PC-9 (cell line): ENCODE results near the gene OS9.

ENCODE experiments used
- EZH2 ChIP-seq: fragments of 200-600 bp; sonication (generic); IDR thresholded peaks from 2 replicates; pipeline ENCODE4 v1.8.0; 2017; ENCODE audit warnings: antibody characterized with exemption, low read depth
- TF ChIP-seq, protein P1 (sequence below): fragments of 200-600 bp; sonication (generic); conservative IDR thresholded peaks from 2 replicates; pipeline ENCODE4 v1.6.1; 2017; ENCODE audit warnings: mixed run types, antibody characterized with exemption, mild to moderate bottlenecking, moderate library complexity

DNA sequence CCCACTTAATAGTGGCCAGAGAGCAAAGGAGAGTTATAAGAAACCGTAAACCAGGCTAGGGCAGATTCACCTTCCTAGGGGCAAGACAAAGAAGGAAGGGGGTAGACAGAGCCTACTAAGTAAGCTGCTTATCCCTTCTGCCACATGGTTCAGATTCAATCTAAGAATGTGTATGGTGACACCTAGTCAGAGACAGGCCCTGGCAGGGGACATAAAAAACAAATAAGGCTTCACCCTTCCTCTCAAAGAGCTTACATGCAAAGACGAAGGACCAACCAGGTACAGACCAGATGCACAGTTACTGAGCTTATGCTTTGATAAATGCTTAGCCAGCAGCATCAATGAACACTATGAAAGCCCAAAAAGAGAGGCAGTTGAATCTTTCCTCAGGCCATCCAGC, 68.5 kb downstream of the OS9 start:
- TF ChIP-seq, protein P1, sequence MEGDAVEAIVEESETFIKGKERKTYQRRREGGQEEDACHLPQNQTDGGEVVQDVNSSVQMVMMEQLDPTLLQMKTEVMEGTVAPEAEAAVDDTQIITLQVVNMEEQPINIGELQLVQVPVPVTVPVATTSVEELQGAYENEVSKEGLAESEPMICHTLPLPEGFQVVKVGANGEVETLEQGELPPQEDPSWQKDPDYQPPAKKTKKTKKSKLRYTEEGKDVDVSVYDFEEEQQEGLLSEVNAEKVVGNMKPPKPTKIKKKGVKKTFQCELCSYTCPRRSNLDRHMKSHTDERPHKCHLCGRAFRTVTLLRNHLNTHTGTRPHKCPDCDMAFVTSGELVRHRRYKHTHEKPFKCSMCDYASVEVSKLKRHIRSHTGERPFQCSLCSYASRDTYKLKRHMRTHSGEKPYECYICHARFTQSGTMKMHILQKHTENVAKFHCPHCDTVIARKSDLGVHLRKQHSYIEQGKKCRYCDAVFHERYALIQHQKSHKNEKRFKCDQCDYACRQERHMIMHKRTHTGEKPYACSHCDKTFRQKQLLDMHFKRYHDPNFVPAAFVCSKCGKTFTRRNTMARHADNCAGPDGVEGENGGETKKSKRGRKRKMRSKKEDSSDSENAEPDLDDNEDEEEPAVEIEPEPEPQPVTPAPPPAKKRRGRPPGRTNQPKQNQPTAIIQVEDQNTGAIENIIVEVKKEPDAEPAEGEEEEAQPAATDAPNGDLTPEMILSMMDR: no peak
- TF ChIP-seq EZH2: no peak
